Suprapubic skin (tissue), 4 donors: ENCODE results near the gene CNTN4. TPM values are rescaled to one million over a fixed set of nuclear protein-coding genes. Genes with fewer than 3 reads are reported as not detected.

Source experiments
- DNase-seq, 2 donors: peaks; one replicate each; pipeline ENCODE4 v3.0.0-alpha.2; 2019; ENCODE audit warnings: low spot score in 2 of 2
- H3K27ac ChIP-seq: fragments of 200-600 bp; sonication (generic); one replicate; pipeline ENCODE4 v1.5.1; 2019
- H3K27me3 ChIP-seq: fragments of 200-600 bp; sonication (generic); one replicate; pipeline ENCODE4 v1.5.1; 2019
- H3K36me3 ChIP-seq: fragments of 200-600 bp; sonication (generic); one replicate; pipeline ENCODE4 v1.5.1; 2019
- H3K4me1 ChIP-seq: fragments of 200-600 bp; sonication (generic); one replicate; pipeline ENCODE4 v1.5.1; 2019
- H3K4me3 ChIP-seq: fragments of 200-600 bp; sonication (generic); one replicate; pipeline ENCODE4 v1.5.1; 2019; ENCODE audit warnings: mild to moderate bottlenecking
- H3K9me3 ChIP-seq: fragments of 200-600 bp; sonication (generic); one replicate; pipeline ENCODE4 v1.5.1; 2019
- EP300 ChIP-seq: sonication (generic); formaldehyde crosslinking; IDR thresholded peaks from one replicate; pipeline ENCODE4 v1.6.1; 2017; ENCODE audit warnings: antibody characterized with exemption
- POLR2A ChIP-seq, 2 donors: fragments of 450-650 bp; IDR thresholded peaks; one replicate each; pipeline ENCODE4 v1.6.1; 2017; ENCODE audit warnings: antibody characterized with exemption in 2 of 2, mild to moderate bottlenecking in 2 of 2, moderate library complexity in 2 of 2
- POLR2AphosphoS5 ChIP-seq, 3 donors: sonication (generic); formaldehyde crosslinking; IDR thresholded peaks; one replicate each; pipeline ENCODE4 v1.6.1; 2017; ENCODE audit warnings: antibody characterized with exemption in 3 of 3
- WGBS: methylation state at CpG from one replicate; pipeline ENCODE4 v1.1.5; 2018; 5-methylcytosine and 5-hydroxymethylcytosine counted together
- total RNA-seq, 4 donors: library from RNA; depleted of rRNA; stranded (reverse); fragments of >200 nt; gene quantifications; one replicate each; pipeline ENCODE4 v1.1.0, GENCODE V29; 2016
- TF ChIP-seq, protein P1 (sequence below), 2 donors: fragments of 200-600 bp in 1 of 2; fragments of 450-650 bp in 1 of 2; sonication (generic) in 1 of 2; IDR thresholded peaks; one replicate each; pipeline ENCODE4 v1.5.1; 2016 to 2019; ENCODE audit warnings: antibody characterized with exemption in 2 of 2, mild to moderate bottlenecking in 1 of 2, moderate library complexity in 1 of 2

CNTN4 gene
- total RNA-seq, 4 donors from 2014 or later: 0.60 to 8.1 (median 7.5) TPM

DNA sequence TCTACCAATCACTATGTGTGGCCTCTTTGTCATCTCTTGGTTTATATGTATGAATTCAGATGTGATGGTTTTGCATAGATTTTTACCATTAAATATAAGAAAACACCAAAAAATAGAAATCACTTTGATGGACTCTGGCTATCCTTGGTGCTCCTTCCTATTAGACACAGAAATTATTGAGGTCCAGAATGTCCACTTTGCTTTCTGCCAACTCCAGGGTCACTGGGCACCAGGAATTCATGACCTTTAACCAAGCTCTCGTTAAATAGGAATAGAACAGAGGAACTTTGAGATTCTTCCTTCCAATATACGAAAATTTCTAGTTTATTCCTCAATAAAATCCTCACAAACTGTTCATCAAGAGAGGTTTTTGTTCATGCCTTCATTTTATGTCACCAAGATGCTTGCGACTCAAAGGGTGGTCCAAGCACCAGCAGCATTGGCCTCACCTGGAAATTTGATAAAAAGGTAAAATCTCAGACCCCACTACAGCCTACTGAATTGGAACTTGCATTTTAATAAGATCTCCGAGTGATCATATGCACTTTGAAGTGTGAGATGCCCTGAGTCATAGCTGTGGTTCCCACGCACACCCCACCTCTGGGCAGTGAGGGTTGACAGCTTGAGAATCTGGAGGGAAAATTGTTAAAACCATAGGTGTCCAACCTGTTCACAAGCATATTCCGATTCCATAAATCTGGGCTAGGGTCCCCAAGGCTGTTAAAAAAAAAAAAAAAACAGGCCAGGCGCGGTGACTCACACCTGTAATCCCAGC lies 725.0 kb downstream of the CNTN4 start:
- H3K27me3 ChIP-seq: no peaks in the 10 kb centered on the region
- H3K27ac ChIP-seq: no peak overlapping the region
- no peak for DNase-seq
- H3K9me3 ChIP-seq: no peaks in the 10 kb centered on the region
- no peak overlapping the region for H3K4me3 ChIP-seq
- H3K4me1 ChIP-seq: no peaks in the 10 kb centered on the region
- TF ChIP-seq EP300 (no peak), POLR2AphosphoS5 (IDR thresholded peaks at IDR 0.05) (no peak), POLR2A (IDR thresholded peaks at IDR 0.05) (no peak)
- TF ChIP-seq, protein P1, sequence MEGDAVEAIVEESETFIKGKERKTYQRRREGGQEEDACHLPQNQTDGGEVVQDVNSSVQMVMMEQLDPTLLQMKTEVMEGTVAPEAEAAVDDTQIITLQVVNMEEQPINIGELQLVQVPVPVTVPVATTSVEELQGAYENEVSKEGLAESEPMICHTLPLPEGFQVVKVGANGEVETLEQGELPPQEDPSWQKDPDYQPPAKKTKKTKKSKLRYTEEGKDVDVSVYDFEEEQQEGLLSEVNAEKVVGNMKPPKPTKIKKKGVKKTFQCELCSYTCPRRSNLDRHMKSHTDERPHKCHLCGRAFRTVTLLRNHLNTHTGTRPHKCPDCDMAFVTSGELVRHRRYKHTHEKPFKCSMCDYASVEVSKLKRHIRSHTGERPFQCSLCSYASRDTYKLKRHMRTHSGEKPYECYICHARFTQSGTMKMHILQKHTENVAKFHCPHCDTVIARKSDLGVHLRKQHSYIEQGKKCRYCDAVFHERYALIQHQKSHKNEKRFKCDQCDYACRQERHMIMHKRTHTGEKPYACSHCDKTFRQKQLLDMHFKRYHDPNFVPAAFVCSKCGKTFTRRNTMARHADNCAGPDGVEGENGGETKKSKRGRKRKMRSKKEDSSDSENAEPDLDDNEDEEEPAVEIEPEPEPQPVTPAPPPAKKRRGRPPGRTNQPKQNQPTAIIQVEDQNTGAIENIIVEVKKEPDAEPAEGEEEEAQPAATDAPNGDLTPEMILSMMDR (IDR thresholded peaks at IDR 0.05): no peak
- H3K36me3 ChIP-seq: no peaks in the 10 kb centered on the region
- 90% methylated on average over 8 of the region's 8 CpGs for WGBS

DNA sequence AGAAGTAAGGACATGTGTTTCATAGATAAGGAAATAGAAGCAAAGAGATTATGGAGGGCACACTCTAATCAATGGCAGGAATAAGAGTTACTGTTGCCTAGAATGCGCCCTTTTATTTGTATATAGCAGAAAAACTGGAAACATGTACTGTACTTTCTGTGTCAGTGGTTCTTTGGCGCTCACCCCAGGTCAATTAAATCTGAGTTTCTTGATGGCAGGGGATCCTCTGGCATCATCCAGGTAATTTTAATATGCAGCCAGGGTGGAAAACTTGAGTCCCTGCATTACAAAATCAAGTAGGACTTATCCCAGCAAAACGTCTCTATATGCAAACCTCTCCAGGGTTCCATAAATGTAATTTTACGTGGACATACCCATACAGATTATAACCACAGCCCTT lies 727.4 kb downstream of the CNTN4 start:
- H3K4me3 ChIP-seq: no peak overlapping the region
- WGBS: 77% methylated on average over 4 of the region's 4 CpGs
- no peaks in the 10 kb centered on the region for H3K4me1 ChIP-seq
- H3K9me3 ChIP-seq: no peaks in the 10 kb centered on the region
- TF ChIP-seq, protein P1 (IDR thresholded peaks at IDR 0.05): no peak
- TF ChIP-seq POLR2AphosphoS5 (IDR thresholded peaks at IDR 0.05) (no peak), EP300 (no peak), POLR2A (IDR thresholded peaks at IDR 0.05) (no peak)
- no peak overlapping the region for H3K27ac ChIP-seq
- H3K27me3 ChIP-seq: no peaks in the 10 kb centered on the region
- H3K36me3 ChIP-seq: no peaks in the 10 kb centered on the region
- DNase-seq: no peak

DNA sequence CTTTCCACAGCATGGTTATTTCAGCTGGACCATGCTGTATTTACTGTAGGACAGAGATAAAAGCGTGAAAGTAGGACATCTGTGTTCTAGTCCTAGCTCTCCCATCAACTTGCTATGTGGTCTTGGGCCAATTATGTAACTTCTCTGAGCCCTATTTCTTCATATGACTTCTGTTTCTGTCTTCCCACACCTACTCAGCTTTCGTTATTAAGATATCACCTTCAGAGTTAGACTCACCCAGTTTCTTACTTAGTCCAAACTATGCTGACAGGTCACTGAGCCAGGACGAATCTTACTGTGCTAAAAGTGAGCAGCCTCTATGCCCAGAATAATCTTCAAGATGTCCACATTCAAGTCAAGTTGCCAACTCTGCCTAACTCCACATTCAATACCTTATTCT lies 727.8 kb downstream of the CNTN4 start:
- H3K27ac ChIP-seq: no peak overlapping the region
- no peaks in the 10 kb centered on the region for H3K36me3 ChIP-seq
- H3K4me1 ChIP-seq: no peaks in the 10 kb centered on the region
- H3K4me3 ChIP-seq: no peak overlapping the region
- WGBS: 78% methylated on average over 3 of the region's 3 CpGs
- no peak for TF ChIP-seq POLR2A (IDR thresholded peaks at IDR 0.05)
- TF ChIP-seq EP300: no peak
- TF ChIP-seq POLR2AphosphoS5 (IDR thresholded peaks at IDR 0.05): no peak
- TF ChIP-seq, protein P1 (IDR thresholded peaks at IDR 0.05): no peak
- no peak for DNase-seq
- no peaks in the 10 kb centered on the region for H3K9me3 ChIP-seq
- no peaks in the 10 kb centered on the region for H3K27me3 ChIP-seq

DNA sequence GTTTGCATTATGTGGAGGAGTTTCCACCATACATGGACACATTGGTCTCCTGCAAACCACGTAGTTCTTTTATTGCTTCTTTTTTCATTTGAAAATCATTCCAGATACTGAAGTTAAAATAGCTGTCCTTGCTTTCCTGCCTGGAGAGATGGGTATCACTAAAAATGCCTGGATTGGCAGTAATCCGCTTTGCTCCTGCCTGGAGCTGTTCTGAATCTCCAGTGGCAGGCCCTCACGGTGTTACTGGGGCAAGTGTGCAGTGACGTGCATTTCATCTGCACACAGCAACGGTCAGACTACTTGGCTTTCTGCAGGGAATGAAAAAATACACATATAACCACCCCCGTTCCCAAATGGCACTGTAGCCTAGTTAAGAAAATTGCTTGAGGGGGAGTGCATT lies 738.6 kb downstream of the CNTN4 start:
- Histone ChIP-seq H3K9me3 (no peaks in the 10 kb centered on the region), H3K36me3 (no peaks in the 10 kb centered on the region), H3K27ac (no peak overlapping the region), H3K4me1 (no peaks in the 10 kb centered on the region), H3K27me3 (no peaks in the 10 kb centered on the region), H3K4me3 (no peak overlapping the region)
- TF ChIP-seq POLR2A (IDR thresholded peaks at IDR 0.05) (no peak), POLR2AphosphoS5 (IDR thresholded peaks at IDR 0.05) (no peak), EP300 (no peak)
- TF ChIP-seq, protein P1 (IDR thresholded peaks at IDR 0.05): no peak
- WGBS: 62% methylated on average over 6 of the region's 6 CpGs
- DNase-seq: no peak

DNA sequence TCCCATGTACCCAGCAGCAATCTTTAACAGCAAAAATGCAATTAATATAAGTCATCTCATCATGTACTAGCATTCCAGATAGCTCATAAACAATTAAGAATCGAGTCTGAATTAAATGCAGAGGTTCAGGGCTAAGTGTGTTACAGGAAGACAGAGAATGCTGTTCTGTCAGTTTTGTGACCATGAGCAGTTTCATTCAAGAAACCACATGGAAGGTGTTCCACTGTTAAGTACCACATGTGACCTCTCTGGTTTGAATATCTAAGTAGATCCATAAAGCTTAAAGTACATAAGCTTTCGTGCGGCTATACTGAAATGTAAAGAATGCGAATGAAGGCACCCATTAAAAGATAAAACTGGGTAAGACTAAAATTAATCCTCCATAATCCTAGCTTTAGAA lies 739.2 kb downstream of the CNTN4 start:
- 80% methylated on average over 4 of the region's 4 CpGs for WGBS

More for the DNA sequence above, 739.2 kb downstream of the CNTN4 start:
- Histone ChIP-seq H3K27ac (no peak overlapping the region), H3K4me3 (no peak overlapping the region), H3K27me3 (no peaks in the 10 kb centered on the region), H3K9me3 (no peaks in the 10 kb centered on the region), H3K4me1 (no peaks in the 10 kb centered on the region), H3K36me3 (no peaks in the 10 kb centered on the region)
- TF ChIP-seq POLR2AphosphoS5 (IDR thresholded peaks at IDR 0.05): no peak
- TF ChIP-seq POLR2A (IDR thresholded peaks at IDR 0.05): no peak
- TF ChIP-seq EP300: no peak
- TF ChIP-seq, protein P1 (IDR thresholded peaks at IDR 0.05): no peak
- no peak for DNase-seq
